IMR-90 (cell line): ENCODE measurements around the gene HSD17B7. TPM values are rescaled to one million over a fixed set of nuclear protein-coding genes. Genes with fewer than 3 reads are reported as not detected.

Experiments
- ATAC-seq: fragments of 200-7000 bp; cut with Tn5 transposase; 2 replicates; pipeline ENCODE4 v1.9.1; 2020; ENCODE audit warnings: low read depth, mild to moderate bottlenecking, moderate library complexity
- BruUV-seq: library from RNA; stranded (reverse); fragments of 400-500 nt; replicated peaks from 2 replicates; lab custom pipeline; 2021; lab: Mats Ljungman, UMichigan
- CTCF ChIA-PET: fragments of 300-600 bp; formaldehyde crosslinking; extraction: SDS; loops from one replicate; lab custom pipeline; 2021; ENCODE audit warnings: antibody characterized with exemption; lab: Yijun Ruan, JAX
- POLR2A ChIA-PET: fragments of 300-600 bp; sonication (Branson Sonifier 250); formaldehyde crosslinking; loops from one replicate; lab custom pipeline; 2022; ENCODE audit warnings: antibody characterized with exemption; ENCODE audit not compliant: unreplicated experiment; lab: Charles Lee
- DNase-seq: peaks from one replicate; pipeline ENCODE4 v3.0.0; 2013
- H2AFZ ChIP-seq: replicated peaks from 2 replicates; pipeline ENCODE3; 2013; ENCODE audit warnings: low read length, mild to moderate bottlenecking; ENCODE audit not compliant: poor library complexity
- H2AK5ac ChIP-seq: 2 replicates; pipeline ENCODE4 v1.6.1; 2013; ENCODE audit warnings: low read depth, low read length, inconsistent platforms
- H2AK9ac ChIP-seq: replicated peaks from 2 replicates; pipeline ENCODE3; 2013; ENCODE audit warnings: mild to moderate bottlenecking, low read depth, low read length, moderate library complexity; ENCODE audit not compliant: poor library complexity
- H2BK120ac ChIP-seq: 2 replicates; pipeline ENCODE4 v1.6.1; 2013; ENCODE audit warnings: low read depth, low read length, inconsistent platforms
- H2BK15ac ChIP-seq: 3 replicates; pipeline ENCODE4 v1.6.1; 2013; ENCODE audit warnings: low read depth, low read length, inconsistent platforms
- H2BK20ac ChIP-seq: 2 replicates; pipeline ENCODE4 v1.6.1; 2013; ENCODE audit warnings: low read depth, mild to moderate bottlenecking, inconsistent platforms, low read length, moderate library complexity
- H2BK5ac ChIP-seq: 2 replicates; pipeline ENCODE4 v1.6.1; 2013; ENCODE audit warnings: mild to moderate bottlenecking, low read depth, low read length, inconsistent platforms; ENCODE audit not compliant: poor library complexity, severe bottlenecking
- H3K14ac ChIP-seq: replicated peaks from 2 replicates; pipeline ENCODE4 v1.6.1; 2013; ENCODE audit warnings: low read depth, low read length, inconsistent platforms
- H3K18ac ChIP-seq: 2 replicates; pipeline ENCODE4 v1.6.1; 2013; ENCODE audit warnings: low read depth, low read length, control low read depth
- H3K23ac ChIP-seq: 2 replicates; pipeline ENCODE4 v1.6.1; 2013; ENCODE audit warnings: low read depth, low read length, inconsistent platforms
- H3K27ac ChIP-seq: 2 replicates; pipeline ENCODE4 v1.5.1; 2013; ENCODE audit warnings: mild to moderate bottlenecking, control low read depth, low read length; ENCODE audit not compliant: insufficient read depth
- H3K27me3 ChIP-seq: 2 replicates; pipeline ENCODE4 v1.6.1; 2013; ENCODE audit warnings: low read length; ENCODE audit not compliant: control insufficient read depth, insufficient read depth
- H3K36me3 ChIP-seq: 2 replicates; pipeline ENCODE4 v1.6.1; 2013; ENCODE audit warnings: low read length, mixed read lengths; ENCODE audit not compliant: control insufficient read depth, insufficient read depth
- H3K4ac ChIP-seq: 2 replicates; pipeline ENCODE4 v1.6.1; 2013; ENCODE audit warnings: low read depth, low read length, inconsistent platforms
- H3K4me1 ChIP-seq: 2 replicates; pipeline ENCODE4 v1.6.1; 2013; ENCODE audit warnings: low read length, mixed read lengths; ENCODE audit not compliant: control insufficient read depth, insufficient read depth
- H3K4me2 ChIP-seq: 2 replicates; pipeline ENCODE4 v1.6.1; 2013; ENCODE audit warnings: low read depth, mild to moderate bottlenecking, control low read depth, low read length, moderate library complexity
- H3K4me3 ChIP-seq: 2 replicates; pipeline ENCODE4 v1.5.1; 2013; ENCODE audit warnings: low read depth, mild to moderate bottlenecking, control low read depth, low read length, moderate library complexity; ENCODE audit not compliant: insufficient read depth
- H3K56ac ChIP-seq: 2 replicates; pipeline ENCODE4 v1.6.1; 2013; ENCODE audit warnings: low read length, inconsistent platforms; ENCODE audit not compliant: insufficient read depth; ENCODE audit errors: extremely low read depth
- H3K79me1 ChIP-seq, 2 experiments: 2 replicates each; pipeline ENCODE4 v1.6.1; 2013; ENCODE audit warnings: low read length in 2 of 2, inconsistent platforms in 1 of 2, low read depth in 1 of 2
- H3K9ac ChIP-seq: 2 replicates; pipeline ENCODE4 v1.6.1; 2013; ENCODE audit warnings: low read depth, low read length, control low read depth
- H3K9me1 ChIP-seq: 2 replicates; pipeline ENCODE4 v1.6.1; 2013; ENCODE audit warnings: low read length, inconsistent platforms; ENCODE audit not compliant: insufficient read depth
- H3K9me3 ChIP-seq: 2 replicates; pipeline ENCODE4 v1.6.1; 2013; ENCODE audit warnings: low read length; ENCODE audit not compliant: control insufficient read depth, insufficient read depth
- H4K20me1 ChIP-seq: 2 replicates; pipeline ENCODE4 v1.6.1; 2013; ENCODE audit warnings: low read length, inconsistent platforms; ENCODE audit not compliant: insufficient read depth
- H4K5ac ChIP-seq: 2 replicates; pipeline ENCODE4 v1.6.1; 2013; ENCODE audit warnings: mild to moderate bottlenecking, low read depth, low read length, control low read depth
- H4K8ac ChIP-seq, 2 experiments: 2 replicates each; pipeline ENCODE4 v1.6.1; 2013; ENCODE audit warnings: low read depth in 2 of 2, low read length in 2 of 2, control low read depth in 1 of 2, inconsistent platforms in 1 of 2
- H4K91ac ChIP-seq: 2 replicates; pipeline ENCODE4 v1.6.1; 2013; ENCODE audit warnings: low read depth, low read length, inconsistent platforms; ENCODE audit not compliant: insufficient read depth
- BHLHE40 ChIP-seq: fragments of 150-350 bp; IDR thresholded peaks from 2 replicates; pipeline ENCODE4 v1.6.1; 2016; ENCODE audit warnings: mild to moderate bottlenecking, low read depth, low read length
- CHD1 ChIP-seq: IDR thresholded peaks from 2 replicates; pipeline ENCODE4 v1.6.1; 2012; ENCODE audit warnings: low read depth, low read length, improper control_type of control experiment
- CTCF ChIP-seq: conservative IDR thresholded peaks from 2 replicates; pipeline ENCODE4 v1.5.1; 2012; ENCODE audit warnings: mild to moderate bottlenecking, low read depth, low read length, improper control_type of control experiment
- ELK1 ChIP-seq: fragments of 150-350 bp; IDR thresholded peaks from 2 replicates; pipeline ENCODE4 v1.6.1; 2016; ENCODE audit warnings: low read depth, mild to moderate bottlenecking, low read length, moderate library complexity, borderline replicate concordance
- MAFK ChIP-seq: IDR thresholded peaks from 2 replicates; pipeline ENCODE4 v1.6.1; 2012; ENCODE audit warnings: low read depth, low read length, improper control_type of control experiment
- MXI1 ChIP-seq: IDR thresholded peaks from 2 replicates; pipeline ENCODE4 v1.6.1; 2012; ENCODE audit warnings: low read depth, mild to moderate bottlenecking, low read length, moderate library complexity, borderline replicate concordance
- RAD21 ChIP-seq: IDR thresholded peaks from 2 replicates; pipeline ENCODE4 v1.6.1; 2012; ENCODE audit warnings: low read length, improper control_type of control experiment
- dilution Hi-C: fragments of 300-500 bp; cut with HindIII; formaldehyde crosslinking; loops from one replicate; pipeline ENCODE4 v1.14.3; 2018; ENCODE audit warnings: low sequenced_read_pairs; ENCODE audit not compliant: unreplicated experiment
- in situ Hi-C: fragments of 300-500 bp; cut with MboI; formaldehyde crosslinking; loops from 3 replicates; pipeline ENCODE4 v1.14.3; 2019; ENCODE audit warnings: low sequenced_read_pairs, inconsistent platforms, mixed read lengths
- intact Hi-C: fragments of 100-400 bp; cut with micrococcal nuclease; formaldehyde crosslinking; loops from 2 replicates; pipeline ENCODE4 v1.10.0; 2022
- polyA plus RNA-seq, 3 experiments: library from polyadenylated mRNA; depleted of rRNA; stranded (reverse); fragments of >200 nt; gene quantifications; 2 replicates each; pipeline ENCODE4 v1.2.3, GENCODE V29; 2012; ENCODE audit warnings: low replicate concordance in 1 of 3
- total RNA-seq: library from RNA; depleted of rRNA; stranded (reverse); fragments of >200 nt; gene quantifications from 2 replicates; pipeline ENCODE4 v1.2.3, GENCODE V29; 2012

The HSD17B7 gene
- total and polyA plus RNA-seq, 2 of the 4 experiments (the other 2 are of a cell fraction): 10.6 to 17.7 TPM

- Histone ChIP-seq H3K36me3 (peaks cover 27% of the 10 kb centered on the region), H2AK9ac (no peak overlapping the region)
- intact Hi-C loops: no loop called here
Observed at GRCh38 chr1:162782671-162783070, 7.8 kb upstream of the HSD17B7 start.

More at GRCh38 chr1:162782671-162783070, 7.8 kb upstream of the HSD17B7 start:
- Histone ChIP-seq H2BK15ac (no peak overlapping the region), H3K4ac (no peak overlapping the region), H4K20me1 (no peaks in the 10 kb centered on the region), H4K5ac (no peak overlapping the region), H3K9me3 (no peaks in the 10 kb centered on the region), H3K4me1 (no peaks in the 10 kb centered on the region), H3K4me2 (no peak overlapping the region), H4K91ac (no peak overlapping the region), H3K79me1 (peaks cover 0 to 13% of the 10 kb centered on the region in 2 experiments; a peak in 3 of 4 replicates), H3K9me1 (peaks cover 3% of the 10 kb centered on the region; the same call in 1 of the 2 replicates), H3K18ac (no peak overlapping the region), H2AFZ (no peak overlapping the region), H3K23ac (no peak overlapping the region), H2BK5ac (no peak overlapping the region), H3K14ac (no peak overlapping the region), H3K27ac (no peak overlapping the region), H3K27me3 (no peaks in the 10 kb centered on the region), H4K8ac (no peak overlapping the region), H2AK5ac (no peak overlapping the region), H3K4me3 (no peak overlapping the region), H3K9ac (no peak overlapping the region), H2BK20ac (no peak overlapping the region), H2BK120ac (no peak overlapping the region), H3K56ac (no peak overlapping the region)
- in situ Hi-C loops (no loop called here), dilution Hi-C loops (no loop called here)
- ATAC-seq (no peak), DNase-seq (no peak)
- no peak for TF ChIP-seq RAD21
- no peak for TF ChIP-seq BHLHE40
- no peak for TF ChIP-seq CHD1
- TF ChIP-seq MAFK: no peak
- no peak for TF ChIP-seq ELK1
- no peak for TF ChIP-seq CTCF
- no peak for TF ChIP-seq MXI1
- ChIA-PET POLR2A (no interaction called here), CTCF (no interaction called here)
- BruUV-seq: no TSS peak
